Right lung (tissue), 10 donors: Measurements from ENCODE around the gene GXYLT1. TPM values are rescaled to one million over a fixed set of nuclear protein-coding genes. Genes with fewer than 3 reads are reported as not detected.
A peak's percentile ranks its signal among the peaks of the same experiment; 100 is the strongest.
"Not testable (repeated sequence)": the region's sequence is repeated elsewhere in the genome, so short reads cannot be mapped to it uniquely, and the experiment has no call there.

Source experiments
- DNase-seq, 2 donors: peaks; one replicate each; pipeline ENCODE4 v3.0.0-alpha.2; 2013
- long read RNA-seq, 8 donors: transcript quantifications; one replicate each; lab custom pipeline, GENCODE V29; 2026
- polyA plus RNA-seq, 5 donors: library from polyadenylated mRNA; unstranded; fragments of 120-200 nt; gene quantifications; one replicate each; pipeline versions ENCODE4 v1.2.1 to v1.2.3, GENCODE V29; 2013; ENCODE audit warnings: inconsistent platforms in 1 of 5, low replicate concordance in 1 of 5; ENCODE audit not compliant: insufficient read length in 5 of 5, insufficient read depth in 1 of 5

The GXYLT1 gene, protein sequence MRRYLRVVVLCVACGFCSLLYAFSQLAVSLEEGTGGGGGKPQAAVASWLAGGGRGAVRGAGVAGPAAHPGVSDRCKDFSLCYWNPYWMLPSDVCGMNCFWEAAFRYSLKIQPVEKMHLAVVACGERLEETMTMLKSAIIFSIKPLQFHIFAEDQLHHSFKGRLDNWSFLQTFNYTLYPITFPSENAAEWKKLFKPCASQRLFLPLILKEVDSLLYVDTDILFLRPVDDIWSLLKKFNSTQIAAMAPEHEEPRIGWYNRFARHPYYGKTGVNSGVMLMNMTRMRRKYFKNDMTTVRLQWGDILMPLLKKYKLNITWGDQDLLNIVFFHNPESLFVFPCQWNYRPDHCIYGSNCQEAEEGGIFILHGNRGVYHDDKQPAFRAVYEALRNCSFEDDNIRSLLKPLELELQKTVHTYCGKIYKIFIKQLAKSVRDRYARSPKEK
- 10 to 100 TPM; 14.7 to 25.9 (median 24.2) TPM for polyA plus RNA-seq
- long read RNA-seq, donor 1, full-length matches to known transcripts = 5 of 5 reads
- long read RNA-seq, donor 1, partial matches to known transcripts = 0 of 5 reads
- long read RNA-seq, donor 1, other reads (novel, unspliced or antisense) = 0 of 5 reads
- long read RNA-seq, donor 2, full-length matches to known transcripts = 5 of 5 reads
- long read RNA-seq, donor 2, partial matches to known transcripts = 0 of 5 reads
- long read RNA-seq, donor 2, other reads (novel, unspliced or antisense) = 0 of 5 reads
- long read RNA-seq, donor 3, full-length matches to known transcripts = 3 of 3 reads
- long read RNA-seq, donor 3, partial matches to known transcripts = 0 of 3 reads
- long read RNA-seq, donor 3, other reads (novel, unspliced or antisense) = 0 of 3 reads
- long read RNA-seq, donor 4, full-length matches to known transcripts = 4 of 4 reads
- long read RNA-seq, donor 4, partial matches to known transcripts = 0 of 4 reads
- long read RNA-seq, donor 4, other reads (novel, unspliced or antisense) = 0 of 4 reads
- long read RNA-seq, donor 5, full-length matches to known transcripts = 5 of 5 reads
- long read RNA-seq, donor 5, partial matches to known transcripts = 0 of 5 reads
- long read RNA-seq, donor 5, other reads (novel, unspliced or antisense) = 0 of 5 reads
- long read RNA-seq, donor 6, full-length matches to known transcripts = 8 of 8 reads
- long read RNA-seq, donor 6, partial matches to known transcripts = 0 of 8 reads
- long read RNA-seq, donor 6, other reads (novel, unspliced or antisense) = 0 of 8 reads
- long read RNA-seq, donor 7, partial matches to known transcripts = 0 of 4 reads
- long read RNA-seq, donor 7, other reads (novel, unspliced or antisense) = 0 of 4 reads
- long read RNA-seq, donor 8, partial matches to known transcripts = 0 of 2 reads
- long read RNA-seq, donor 8, other reads (novel, unspliced or antisense) = 0 of 2 reads

DNA sequence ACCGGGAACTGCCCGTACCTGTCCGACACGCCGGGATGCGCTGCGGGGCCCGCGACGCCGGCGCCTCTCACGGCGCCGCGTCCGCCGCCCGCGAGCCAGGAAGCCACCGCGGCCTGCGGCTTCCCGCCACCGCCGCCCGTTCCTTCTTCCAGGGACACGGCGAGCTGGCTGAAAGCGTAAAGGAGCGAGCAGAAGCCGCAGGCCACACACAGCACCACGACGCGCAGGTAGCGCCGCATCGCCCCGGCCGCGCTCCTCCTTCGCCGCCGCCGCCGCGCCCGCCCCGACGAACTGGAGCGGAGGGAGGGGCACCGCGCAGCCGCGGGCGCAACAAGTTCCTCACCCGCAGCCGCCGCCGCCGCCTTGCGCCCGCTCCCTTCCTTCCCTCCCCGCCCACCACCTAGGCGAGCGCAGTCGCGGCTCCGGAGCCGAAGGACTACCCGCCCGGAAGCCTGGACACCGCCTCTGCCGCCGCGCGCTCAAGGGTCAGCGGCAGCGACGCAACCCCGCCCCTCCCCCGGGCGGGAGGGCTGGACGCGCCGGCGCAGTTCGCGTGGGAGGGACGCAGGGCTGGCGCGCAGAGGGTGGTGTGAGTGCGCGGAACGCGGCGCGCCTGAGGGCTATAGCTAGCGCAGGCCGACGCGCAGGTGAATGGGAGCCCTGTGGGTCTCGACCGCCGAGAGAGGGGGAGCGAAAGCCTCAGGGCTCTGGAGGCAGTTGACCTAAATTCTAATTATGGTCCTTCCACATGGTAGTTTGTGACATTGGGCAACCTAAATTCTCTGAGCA, at the start of gene GXYLT1:
Gene GXYLT1 (minus strand): TSS at position 467 of the 789 bp plus-strand sequence. CDS start 228 bp downstream, at position 239.
- peak; percentile 92 to 95 for DNase-seq

DNA sequence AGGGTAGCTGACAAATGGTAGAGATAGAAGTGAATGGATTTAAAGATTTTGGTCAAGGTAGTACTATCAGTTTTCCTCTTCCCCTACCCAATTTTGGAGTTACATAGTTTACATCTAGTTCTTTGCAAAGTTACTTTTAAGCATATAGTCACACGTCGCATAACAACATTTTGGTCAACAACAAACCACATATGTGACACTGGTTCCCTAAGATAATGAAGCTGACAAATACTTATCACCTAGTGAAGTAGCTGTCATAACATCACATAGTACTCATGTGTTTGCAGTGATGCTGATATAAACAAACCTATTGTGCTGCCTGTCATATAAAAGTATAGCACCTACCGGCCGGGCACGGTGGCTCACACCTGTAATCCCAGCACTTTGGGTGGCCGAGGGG, 48.0 kb upstream of the GXYLT1 start:
- DNase-seq = no peak

DNA sequence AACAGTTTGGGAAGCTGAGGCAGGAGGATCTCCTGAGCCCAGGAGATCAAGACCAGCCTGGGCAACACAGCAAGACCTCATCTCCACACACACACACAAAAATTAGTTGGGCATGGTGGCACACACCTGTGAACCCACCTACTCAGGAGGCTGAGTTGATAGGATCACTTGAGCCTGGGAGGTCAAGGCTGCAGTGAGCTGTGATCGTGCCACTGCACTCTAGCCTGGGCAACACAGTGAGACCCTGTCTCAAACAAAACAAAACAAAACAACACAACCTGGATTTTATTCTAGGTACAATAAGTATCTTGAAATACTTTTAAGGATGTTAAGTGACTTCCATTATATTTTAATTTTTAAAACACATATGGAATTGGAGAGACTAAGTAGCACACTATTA, 47.6 kb upstream of the GXYLT1 start:
- DNase-seq = no peak

DNA sequence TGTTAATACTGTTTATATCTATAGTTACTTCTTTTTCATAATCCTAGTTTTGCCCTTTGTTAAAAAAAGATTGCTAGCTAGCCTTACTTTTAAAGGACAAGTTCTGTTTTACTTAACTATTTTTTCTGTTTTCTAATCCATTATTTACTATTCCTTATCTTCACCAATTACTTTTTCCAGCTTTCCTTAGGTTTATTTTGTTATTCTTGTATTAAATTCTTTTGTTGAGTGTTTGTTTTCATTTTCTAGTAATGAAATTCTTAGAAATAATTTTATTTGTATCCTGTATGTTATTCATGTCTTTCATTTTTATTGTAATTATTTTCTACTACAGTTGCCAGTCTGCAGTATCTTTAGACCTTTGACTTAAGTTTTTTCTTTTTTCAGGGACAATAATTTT, 45.7 kb upstream of the GXYLT1 start:
- no peak for DNase-seq

DNA sequence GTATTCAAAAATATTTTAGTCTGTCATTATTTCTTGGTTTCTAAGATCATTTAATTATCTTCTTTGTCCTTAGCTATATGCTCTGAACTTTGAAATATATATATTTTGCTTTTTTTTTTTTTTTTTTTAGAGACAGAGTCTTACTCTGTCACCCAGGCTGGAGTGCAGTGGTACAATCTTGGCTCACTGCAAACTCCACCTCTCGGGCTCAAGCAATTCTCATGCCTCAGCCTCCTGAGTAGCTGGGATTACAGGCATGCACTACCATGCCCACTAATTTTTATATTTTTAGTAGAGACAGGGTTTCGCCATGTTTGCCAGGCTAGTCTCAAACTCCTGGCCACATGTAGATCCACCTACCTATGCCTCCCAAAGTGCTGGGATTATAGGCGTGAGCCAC, 43.6 kb upstream of the GXYLT1 start:
- not testable (repeated sequence) for DNase-seq

DNA sequence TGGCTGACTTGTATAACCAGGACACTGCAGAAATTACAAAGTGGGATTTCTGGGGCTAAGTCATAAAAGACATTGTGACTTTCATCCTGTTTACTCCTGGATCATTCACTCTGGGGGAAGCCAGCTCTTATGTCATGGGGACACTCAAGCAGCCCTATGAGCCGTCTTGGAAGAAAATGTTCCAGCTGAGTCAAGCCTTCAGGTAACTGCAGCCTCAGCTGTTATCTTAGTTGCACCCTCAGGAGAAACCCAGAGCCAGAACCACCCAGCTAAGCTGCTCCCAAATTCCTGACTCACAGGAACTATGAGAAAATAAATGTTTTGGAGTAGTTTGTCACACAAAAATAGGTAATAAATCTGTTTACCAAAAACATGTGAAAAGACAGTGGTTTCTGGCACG, 43.1 kb upstream of the GXYLT1 start:
- DNase-seq = no peak

DNA sequence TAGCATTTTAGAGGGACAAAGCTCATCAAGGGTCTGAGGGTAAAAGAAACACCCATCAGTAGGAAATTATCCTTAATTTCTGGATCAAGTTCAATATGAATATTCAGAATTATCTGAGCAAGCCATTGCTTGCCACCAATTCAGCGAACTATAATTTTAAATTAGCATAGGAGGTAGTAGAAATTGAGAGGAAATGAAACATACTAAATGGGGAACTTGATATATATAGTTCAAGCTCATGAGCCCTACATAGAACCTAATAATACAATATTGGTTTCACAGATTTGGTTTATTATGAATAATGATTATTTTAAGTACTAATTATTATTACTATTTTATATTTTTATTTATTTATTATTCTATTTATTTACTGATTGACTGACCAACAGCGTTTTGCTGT, 42.1 kb upstream of the GXYLT1 start:
- no peak for DNase-seq

DNA sequence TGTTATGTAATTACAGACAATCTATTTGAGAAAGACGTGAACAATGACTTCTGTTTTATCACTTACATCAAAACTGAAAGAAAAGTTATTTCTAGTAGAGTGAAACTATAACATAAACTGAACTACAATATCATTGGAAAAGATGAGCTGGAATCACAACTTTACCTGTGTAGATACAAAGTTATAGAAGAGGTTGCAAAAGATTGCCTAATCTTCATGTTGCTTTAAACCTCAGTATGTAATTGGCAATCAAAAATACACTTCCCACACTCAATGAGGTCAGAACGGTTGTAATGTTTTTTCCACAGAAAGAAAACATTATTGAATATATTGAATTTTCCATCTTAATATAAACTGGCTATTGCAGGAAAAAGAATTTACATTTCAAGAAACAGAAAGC, 37.7 kb upstream of the GXYLT1 start:
- DNase-seq = no peak

DNA sequence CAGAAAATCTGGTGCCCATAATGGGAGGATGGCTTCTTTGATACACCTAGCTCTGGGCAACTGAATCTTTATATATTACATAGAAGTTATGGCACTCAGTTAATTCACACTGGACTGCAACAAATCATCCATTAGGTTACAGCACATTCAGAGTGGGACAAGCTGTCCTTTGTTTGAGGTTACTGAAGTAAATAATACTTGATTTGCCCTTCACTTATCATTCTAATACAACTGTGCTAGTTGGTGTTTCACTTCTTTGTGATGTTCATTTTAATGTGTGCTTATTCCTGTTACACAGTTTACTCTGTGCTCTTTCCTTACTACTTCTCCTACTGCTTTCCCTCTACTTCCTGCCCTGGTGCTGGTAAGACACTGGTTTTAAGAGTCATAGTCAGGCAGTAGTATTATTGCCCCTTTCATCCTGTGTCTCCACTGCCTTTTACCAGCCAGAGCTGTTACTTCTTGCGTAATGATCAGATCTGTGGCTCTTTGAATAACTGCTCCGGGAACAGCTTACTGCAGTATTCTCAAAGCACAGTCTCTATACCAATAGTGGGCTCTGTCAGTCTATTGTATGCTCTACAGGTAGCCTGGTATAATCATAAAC, 36.4 kb upstream of the GXYLT1 start:
- DNase-seq = peak in 1 of 2 donors; percentile 1

DNA sequence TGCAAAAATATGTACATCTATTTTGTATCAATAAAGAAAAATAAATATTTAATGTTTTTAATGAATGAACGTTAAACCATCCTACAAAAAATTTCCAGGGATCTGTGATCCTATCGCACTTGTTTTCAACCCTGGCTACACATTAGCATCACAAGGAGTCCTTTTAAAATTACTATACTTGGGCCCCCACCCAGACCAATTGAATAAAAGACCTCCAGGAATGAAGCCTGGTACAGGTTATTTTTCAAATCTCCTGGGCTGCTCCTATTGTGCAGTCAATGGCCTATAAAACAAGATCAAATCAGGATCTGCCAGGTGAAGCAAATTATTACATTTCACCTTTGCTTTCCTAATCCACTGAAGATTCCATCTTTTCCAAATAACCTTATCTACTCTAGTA, 33.4 kb upstream of the GXYLT1 start:
- DNase-seq = no peak

DNA sequence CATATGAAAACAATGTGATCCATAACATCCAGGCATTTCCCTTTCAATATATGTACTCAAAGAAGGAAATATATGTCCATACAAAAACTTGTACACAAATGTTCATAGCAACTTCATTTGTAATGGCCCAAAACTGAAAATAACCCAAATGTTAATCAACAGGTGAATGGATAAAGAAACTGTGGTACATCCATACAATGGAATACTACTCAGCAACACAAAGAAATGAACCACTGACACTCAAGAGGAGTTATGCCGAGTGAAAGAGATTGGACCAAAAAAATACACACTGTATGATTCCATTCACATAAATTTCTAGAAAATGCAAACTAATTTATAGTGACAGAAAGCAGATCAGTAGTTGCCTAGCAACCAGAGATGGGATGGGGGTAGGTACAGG, 30.3 kb upstream of the GXYLT1 start:
- no peak for DNase-seq

DNA sequence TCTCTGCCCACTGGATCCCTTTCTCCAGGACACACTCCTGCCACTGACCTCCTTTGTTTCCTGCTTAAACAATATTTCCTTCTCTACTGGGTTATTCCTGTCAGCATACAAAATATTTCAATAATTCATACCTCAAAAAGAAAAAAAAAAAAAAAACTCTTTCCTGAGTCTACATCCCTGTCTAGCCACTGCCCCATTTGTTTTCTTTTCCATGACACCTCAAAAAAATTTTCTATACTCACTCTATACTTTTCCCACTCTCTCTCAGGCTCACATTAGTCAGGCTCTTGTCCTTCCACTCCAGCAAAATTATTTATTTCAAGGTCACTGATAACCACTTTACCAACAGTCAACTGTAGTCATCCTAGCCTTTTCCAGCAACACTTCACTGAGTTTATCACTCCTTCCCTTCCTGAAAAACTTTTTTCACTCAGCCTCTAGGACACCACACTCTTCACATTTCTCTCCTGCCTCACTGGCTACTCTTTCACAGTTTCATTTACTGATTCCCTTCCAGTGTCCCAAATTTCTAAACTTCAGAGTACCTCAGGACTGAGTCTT, 29.4 kb upstream of the GXYLT1 start:
- DNase-seq = no peak

DNA sequence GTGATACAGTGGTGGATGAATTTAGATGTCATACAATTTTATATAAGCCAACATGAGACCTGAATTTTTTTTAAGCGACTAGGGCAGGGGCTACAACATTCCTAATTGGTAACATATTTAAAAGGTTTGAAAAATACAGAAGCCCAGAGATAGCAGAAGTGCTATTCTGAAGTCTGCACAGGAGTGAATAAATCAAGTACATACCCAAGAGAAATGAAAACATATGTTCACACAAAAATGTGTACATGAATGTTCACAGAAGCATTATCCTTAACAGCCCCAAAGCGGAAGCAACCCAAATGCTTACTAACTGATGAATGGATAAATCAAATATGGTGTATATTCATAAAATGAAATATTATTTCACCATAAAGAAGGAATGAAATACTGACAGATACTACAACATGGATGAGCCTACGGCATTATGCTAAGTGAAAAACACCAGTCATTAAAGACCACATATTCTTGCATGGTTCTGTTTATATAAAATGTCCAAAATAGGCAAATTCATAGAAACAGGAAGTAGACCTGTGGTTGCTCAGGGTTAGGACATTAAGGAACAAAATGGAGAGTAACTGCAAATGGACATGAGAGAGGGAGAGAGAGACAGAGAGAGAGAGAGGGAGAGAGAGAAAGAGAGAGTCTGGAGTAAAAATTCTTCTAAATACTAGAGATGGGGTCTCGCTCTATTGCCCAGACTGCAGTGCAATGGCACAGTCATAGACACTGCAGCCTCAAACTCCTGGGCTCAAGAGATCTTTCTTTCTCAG, 28.0 kb upstream of the GXYLT1 start:
- DNase-seq = no peak

DNA sequence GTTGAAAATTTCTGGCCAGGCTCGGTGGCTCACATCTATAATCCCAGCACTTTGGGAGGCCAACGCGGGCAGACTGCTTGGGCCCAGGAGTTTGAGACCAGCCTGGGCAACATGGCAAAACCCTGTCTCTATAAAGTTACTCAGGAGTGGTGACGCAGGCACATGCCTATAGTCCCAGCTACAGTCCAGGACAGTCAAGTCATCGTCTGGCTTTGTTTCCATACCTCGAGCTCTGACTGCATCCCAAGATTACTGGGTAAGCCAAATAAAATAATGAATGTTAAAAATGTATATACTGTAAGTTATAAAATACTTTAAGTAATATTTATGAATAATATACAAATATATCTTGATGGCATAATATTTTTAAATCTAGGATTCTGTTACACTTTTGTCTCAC, 23.0 kb upstream of the GXYLT1 start:
- no peak for DNase-seq

DNA sequence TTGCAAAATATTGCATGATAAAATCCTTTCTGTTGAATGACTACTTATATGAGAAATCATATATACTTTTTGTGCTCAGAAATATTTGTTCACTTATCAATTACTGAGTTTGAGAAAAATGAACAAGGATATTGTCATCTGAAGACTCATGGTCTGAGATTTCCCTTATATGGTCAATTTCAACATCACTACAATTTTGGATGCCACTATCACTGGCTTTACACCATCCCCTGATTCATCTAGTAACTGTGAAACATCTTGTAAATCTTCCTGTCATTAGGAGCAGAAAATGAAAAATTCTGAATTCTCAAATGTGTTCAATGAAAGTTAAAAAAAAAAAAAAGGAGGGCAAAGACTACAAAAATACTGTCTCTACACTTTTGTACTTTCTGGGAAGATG, 21.8 kb upstream of the GXYLT1 start:
- no peak for DNase-seq

DNA sequence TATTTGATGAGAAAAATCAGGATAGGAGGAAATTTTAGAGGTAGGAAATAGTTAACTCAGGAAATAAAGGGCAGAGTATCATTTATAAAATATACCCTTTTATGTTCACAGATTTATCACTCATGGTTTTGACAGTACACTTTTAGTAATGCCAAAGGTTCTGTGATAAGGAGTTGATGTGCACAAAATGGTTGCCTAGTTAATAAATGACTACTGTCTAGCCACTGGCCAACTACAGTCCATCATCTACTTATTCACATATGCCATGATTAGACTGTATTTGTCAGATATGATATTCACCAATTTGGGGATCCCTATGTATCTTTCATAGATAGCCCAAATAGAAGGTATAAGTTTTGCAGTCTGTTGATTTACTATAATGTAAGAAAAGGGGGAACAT, 19.2 kb upstream of the GXYLT1 start:
- no peak for DNase-seq

DNA sequence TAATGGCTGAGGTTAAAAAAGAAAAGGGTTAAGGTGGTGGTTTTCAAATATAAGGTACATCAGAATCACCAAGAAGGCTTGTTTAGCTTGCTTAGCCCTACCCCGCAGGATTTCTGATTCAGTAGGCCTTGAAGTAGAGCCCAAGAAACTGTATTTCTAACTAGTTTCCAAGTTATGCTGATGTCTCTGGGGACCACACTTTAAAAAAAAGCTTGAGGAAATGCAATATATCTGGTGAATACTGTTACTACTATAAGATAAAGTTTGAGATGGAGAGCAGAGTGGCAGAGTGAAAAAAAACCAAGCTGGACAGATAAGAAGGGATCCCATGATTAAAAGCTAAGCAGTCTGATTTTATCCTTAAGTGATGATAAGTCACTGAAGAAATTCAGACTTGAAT, 18.3 kb upstream of the GXYLT1 start:
- no peak for DNase-seq

DNA sequence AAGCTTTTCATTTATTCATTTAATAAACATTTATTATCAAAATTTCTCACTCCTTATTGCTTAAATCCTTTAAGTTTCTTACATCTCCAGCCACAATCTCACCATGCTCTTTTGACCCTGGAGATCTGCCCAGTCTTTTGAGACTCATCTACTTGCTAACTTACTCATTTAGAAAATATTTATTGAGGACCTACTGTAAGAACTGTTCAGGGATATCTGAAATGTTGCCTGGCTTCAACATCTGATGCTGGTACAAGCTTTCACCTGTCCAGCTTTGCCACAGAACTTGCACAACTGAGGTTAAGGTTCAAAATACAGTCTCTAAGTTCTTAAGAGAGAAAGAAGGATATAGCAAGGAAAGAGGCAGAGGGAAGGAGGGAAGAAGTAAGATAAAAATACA, 17.5 kb upstream of the GXYLT1 start:
- DNase-seq = no peak

DNA sequence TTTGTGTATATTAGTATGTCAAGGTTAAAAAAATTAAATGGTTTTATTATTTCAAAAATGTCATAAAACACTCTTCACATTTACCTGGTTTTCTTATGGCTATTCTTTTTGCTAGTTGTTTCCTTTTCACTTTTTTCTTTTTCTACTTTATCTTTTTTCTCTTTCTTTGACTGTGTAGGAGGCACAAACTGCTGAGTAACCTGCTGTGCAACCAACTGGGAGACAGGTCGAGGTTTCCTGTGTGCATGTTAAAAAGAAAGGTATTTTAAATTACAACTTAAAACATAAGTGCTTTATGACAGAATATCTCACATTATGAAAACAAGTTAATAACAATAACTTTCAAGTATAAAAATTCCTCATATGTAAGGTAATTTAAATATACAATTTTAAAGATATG, 16.9 kb upstream of the GXYLT1 start:
- no peak for DNase-seq
